HCEC 1CT (cell line): ENCODE data around the gene RNASEH2B.

ENCODE experiments used
- DNase-seq: peaks from one replicate; pipeline ENCODE4 v3.0.0-alpha.2; 2017

Gene RNASEH2B

GRCh38 chr13:50942630-50943311, 33.2 kb downstream of the RNASEH2B start:
- no peak for DNase-seq

DNA sequence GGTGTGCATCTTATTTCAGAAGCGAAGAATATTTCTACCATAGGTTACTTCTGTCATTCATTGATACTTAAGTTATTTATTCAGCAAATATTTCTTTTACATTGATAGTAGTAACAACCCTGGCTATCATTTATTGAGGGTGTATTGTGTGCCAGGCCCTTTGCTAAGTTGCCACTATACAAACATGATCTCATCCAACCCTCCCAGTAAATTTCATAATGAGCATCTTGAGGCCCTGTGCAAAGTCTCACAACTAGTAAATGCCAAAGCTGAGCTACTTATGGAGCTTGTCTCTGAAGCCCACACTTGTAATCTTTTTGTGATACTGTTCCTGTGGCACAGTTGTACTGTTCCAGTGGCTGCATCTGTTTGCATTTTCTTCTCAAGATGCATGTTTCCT, 36.1 kb downstream of the RNASEH2B start:
- DNase-seq = no peak

DNA sequence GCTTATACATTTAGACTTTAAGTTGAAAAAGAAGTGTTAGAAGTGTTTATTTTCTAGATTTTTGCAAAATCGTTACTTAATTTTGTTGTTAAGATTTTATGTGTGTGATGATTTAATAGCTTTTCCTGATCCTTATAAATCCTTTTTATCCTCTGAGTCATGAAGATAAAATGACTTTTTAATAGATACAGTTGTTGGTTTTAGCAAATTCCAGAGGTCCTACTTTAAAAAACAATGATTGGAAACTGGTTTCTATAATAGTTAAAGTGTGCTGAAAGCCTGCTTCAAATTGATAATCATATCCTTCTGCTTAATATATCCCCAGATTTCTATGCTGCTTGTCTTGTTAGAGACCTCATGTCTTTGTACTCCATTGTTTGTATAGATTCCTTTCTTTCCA, 39.0 kb downstream of the RNASEH2B start:
- DNase-seq = peak; percentile 27

- no peak for DNase-seq
Observed at GRCh38 chr13:50950849-50951248, 41.3 kb downstream of the RNASEH2B start.

DNA sequence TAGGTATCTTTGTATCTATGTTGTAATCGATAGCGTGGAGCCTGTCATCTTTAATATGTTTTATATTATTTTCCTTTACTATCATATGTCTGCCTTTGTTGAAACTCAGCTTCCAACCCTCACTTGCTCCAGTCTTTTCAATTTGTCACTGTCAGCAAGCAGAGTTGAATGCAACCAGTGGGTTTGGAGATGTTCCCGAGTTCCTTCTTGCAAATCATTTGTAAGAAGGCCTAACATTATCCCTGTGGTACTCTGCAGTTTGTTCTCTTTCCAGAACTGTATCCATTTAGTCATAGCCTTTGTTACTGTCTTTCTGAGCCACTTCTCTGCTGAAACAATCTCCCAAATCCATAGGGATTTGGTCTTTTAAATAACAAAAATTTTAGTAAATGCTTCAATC, 41.8 kb downstream of the RNASEH2B start:
- DNase-seq = no peak

- no peak for DNase-seq
Observed at GRCh38 chr13:50955241-50955640, 45.6 kb downstream of the RNASEH2B start.

- DNase-seq = no peak
Observed at GRCh38 chr13:50955798-50956197, 46.2 kb downstream of the RNASEH2B start.

- no peak for DNase-seq
Observed at GRCh38 chr13:50957620-50958019, 48.0 kb downstream of the RNASEH2B start.

GRCh38 chr13:50969691-50970090, 60.1 kb downstream of the RNASEH2B start:
- no peak for DNase-seq

- no peak for DNase-seq
Observed at GRCh38 chr13:50970956-50971355, 61.4 kb downstream of the RNASEH2B start.

- no peak for DNase-seq
Observed at GRCh38 chr13:50974268-50974667, 64.7 kb downstream of the RNASEH2B start.

GRCh38 chr13:50979187-50979586, 69.6 kb downstream of the RNASEH2B start:
- DNase-seq = peak; percentile 22

DNA sequence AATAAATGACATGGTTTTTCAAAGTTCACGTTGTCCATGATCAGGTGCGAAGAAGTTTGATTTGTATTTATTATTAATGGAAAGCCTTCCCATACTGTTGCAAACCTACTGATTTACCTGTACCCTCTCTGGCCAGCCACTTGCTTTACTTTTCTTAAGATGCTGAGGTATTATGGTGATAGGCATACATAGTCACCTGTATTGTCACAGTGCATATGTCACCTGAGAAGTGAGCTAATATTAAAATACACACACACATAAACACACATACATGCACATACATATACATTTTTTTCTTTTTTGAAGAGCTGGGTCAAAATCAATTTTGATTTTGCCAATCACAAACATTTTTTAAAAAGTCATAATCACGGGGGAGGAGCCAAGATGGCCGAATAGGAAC, 72.1 kb downstream of the RNASEH2B start:
- DNase-seq = no peak

DNA sequence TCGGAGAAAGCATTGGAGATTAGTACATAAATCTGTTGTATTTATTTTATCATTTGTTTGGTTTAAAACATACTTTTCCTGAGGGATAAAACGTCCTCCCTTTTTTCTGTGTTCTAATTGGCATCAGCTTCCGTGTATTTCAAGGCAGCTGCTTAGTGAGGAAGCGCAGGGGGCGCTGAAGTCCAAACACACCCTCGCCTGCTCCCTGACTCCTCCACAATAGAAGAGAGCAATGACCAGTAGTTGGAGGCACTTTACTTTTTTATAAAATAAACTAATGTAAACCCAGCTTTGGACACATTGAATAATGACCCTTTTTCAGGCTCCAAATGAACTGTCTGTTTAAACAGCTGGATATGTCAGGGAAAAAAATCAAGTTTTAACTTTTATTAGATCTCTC, 79.9 kb downstream of the RNASEH2B start:
- peak; percentile 34 for DNase-seq

DNA sequence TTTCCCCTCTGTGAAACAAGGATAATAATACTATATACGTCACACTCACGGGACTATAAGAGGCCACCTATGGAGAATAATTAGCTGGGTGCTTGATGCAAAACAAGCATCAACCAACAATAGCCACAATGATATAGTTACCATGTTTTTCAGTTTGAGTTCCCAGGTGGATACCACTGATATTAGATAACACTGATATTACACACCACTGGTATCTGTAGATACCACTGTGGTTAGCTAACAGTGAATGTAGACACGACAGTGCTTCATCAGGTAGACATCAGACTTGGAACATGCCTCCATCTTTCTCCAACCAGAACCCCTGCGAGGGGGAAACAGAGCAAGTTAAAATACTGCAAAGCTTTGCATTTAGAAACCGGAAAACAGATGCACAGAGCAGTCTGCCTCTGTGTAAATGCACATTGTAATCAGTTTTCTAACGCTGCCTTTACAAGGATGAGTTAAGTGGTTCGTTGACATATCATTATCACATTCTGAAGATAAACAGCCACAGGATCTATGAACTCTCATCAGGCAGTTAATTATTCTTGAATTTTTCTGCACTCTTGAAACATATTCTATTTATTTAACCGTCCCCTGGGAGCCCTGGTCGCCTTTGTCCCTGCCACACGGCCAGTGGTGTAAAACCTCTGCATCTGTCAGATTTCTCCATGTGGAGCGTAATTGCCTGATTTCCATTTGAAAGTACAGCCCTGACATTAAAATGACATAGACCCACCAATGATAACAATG, 80.7 kb downstream of the RNASEH2B start:
- DNase-seq = no peak

- no peak for DNase-seq
Observed at GRCh38 chr13:50990818-50991506, 81.4 kb downstream of the RNASEH2B start.

DNA sequence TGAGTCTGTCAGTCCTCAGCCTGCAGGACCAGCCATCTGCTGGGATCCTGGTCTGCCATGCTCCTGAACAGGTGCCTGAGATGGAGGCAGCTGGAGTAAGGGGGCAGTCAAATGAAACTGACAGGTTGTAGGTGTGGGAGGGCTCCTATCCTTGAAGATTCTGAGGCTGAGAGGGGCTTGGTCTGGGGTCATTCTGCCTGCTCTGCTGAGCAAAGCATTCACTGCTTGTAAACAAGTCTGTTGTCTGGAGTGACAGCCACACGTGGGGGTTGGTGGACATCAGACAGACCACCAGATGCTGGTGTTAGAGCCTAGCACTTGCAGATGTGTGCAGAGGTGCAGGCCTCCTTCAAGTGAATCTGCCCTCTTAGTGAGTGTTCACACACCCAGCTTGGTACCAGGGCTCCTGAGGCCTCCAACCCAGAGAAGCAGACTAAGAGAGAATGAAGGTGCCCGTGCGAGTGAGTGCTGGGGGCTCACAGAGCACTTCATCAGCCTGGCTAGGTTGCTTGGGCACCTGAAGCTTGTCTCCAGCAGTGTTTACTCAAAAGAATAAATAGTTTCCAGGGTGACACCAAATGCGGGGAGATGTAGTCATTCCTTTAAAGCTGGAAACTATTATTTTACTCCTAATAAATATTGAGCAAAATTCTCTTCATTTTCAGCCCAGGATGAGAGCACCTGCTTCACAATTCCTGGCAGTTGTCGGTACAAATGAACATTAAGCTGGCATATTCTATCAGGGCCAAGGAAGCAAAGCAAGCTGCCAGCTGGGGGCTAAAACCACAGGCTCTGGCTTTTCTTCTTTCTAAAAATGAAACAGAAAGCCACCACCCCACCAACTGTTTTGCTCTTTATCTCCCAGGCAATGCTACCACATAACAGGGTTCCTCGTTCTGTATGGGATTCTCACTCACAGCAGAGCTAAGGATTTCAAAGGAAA, 82.3 kb downstream of the RNASEH2B start:
- DNase-seq = no peak

DNA sequence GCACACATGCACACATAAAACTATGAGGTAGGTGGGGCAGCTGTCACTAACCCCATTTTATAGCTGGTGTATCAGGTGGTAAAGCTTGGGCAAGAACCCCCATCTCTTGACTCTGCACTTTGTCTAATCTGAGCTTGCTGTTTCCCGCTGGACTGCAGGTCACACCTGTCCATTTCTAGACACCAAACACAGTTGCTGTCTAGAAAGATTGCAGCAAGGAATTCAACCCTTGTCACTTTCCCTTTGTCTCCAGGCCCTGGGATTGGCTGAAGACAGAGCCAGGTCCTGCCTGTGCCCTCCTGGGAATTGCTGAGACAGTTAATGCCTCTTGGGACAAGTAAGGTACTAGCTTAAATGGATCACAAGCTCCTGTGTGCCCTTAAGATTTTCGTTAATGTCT, 83.8 kb downstream of the RNASEH2B start:
- no peak for DNase-seq

- DNase-seq = no peak
Observed at GRCh38 chr13:50993934-50994333, 84.3 kb downstream of the RNASEH2B start.

GRCh38 chr13:50994651-50995050, 85.1 kb downstream of the RNASEH2B start:
- DNase-seq = no peak

- DNase-seq = no peak
Observed at GRCh38 chr13:50995854-50996253, 86.3 kb downstream of the RNASEH2B start.

DNA sequence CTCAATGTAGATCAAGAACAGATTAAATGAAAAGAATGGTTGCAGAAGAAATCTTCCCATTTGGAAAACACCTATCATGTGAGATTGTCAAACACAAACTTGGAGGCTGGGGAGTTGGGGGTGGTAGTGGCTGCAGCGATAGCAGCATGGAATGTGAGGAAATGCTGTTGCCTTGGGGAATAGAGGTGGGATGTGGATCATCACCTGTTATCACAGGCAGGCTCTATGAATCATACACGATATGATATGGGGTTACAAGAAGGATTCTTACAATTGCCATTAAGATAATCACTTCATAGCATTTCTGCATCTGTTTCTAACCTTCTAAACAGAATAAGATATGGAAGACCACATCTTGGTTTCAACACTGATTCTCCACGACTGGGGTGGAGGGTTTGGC, 88.7 kb downstream of the RNASEH2B start:
- DNase-seq = no peak

GRCh38 chr13:50999641-51000040, 90.0 kb downstream of the RNASEH2B start:
- DNase-seq = no peak
